HFFc6 (cell line): Measurements from ENCODE around the gene ZIC4. TPM values are rescaled to one million over a fixed set of nuclear protein-coding genes. Genes with fewer than 3 reads are reported as not detected.

ENCODE experiments used
- DNase-seq: peaks from one replicate; pipeline ENCODE4 v3.0.0-alpha.2; 2018
- H3K27ac Mint-ChIP-seq: 2 replicates; pipeline ENCODE4 v1.8.0; 2020; ENCODE audit warnings: mild to moderate bottlenecking, mixed read lengths
- H3K27me3 Mint-ChIP-seq: 2 replicates; pipeline ENCODE4 v1.8.0; 2021; ENCODE audit warnings: mild to moderate bottlenecking, moderate library complexity, mixed read lengths; ENCODE audit not compliant: insufficient read depth
- H3K36me3 Mint-ChIP-seq: 2 replicates; pipeline ENCODE4 v1.8.0; 2021; ENCODE audit warnings: low read depth, mixed read lengths
- H3K4me1 Mint-ChIP-seq: 2 replicates; pipeline ENCODE4 v1.8.0; 2020; ENCODE audit warnings: low read depth, mixed read lengths
- H3K4me3 Mint-ChIP-seq: 2 replicates; pipeline ENCODE4 v1.8.0; 2020; ENCODE audit warnings: mild to moderate bottlenecking, moderate library complexity, mixed read lengths
- H3K9me3 Mint-ChIP-seq: 2 replicates; pipeline ENCODE4 v1.8.0; 2020; ENCODE audit warnings: mild to moderate bottlenecking, mixed read lengths
- CTCF ChIP-seq: fragments of 200-600 bp; sonication (generic); IDR thresholded peaks from 2 replicates; pipeline ENCODE4 v1.5.0; 2021; ENCODE audit warnings: antibody characterized with exemption, mild to moderate bottlenecking
- total RNA-seq, 6 experiments: library from RNA; stranded (reverse); fragmentation: NEBNext Ultra II Directional; extraction: Animal tissue kit (Norgen Biotek cat#: 25700); gene quantifications; 2 replicates in 1 of 6; 3 replicates in 5 of 6; pipeline ENCODE4 v1.2.3, GENCODE V29; 2021

The ZIC4 gene
- total RNA-seq, 6 experiments from 2014 or later: 0.28 to 0.58 (median 0.49) TPM

GRCh38 chr3:147413686-147414389 lies 7.5 kb upstream of the ZIC4 start:
- Mint-ChIP-seq H3K4me1 (peaks cover 32% of the 10 kb centered on the region), H3K4me3 (peak overlapping the region; percentile 86), H3K9me3 (peaks cover 7% of the 10 kb centered on the region; the same call in 1 of the 2 replicates), H3K36me3 (peaks cover 7% of the 10 kb centered on the region), H3K27me3 (peaks cover 34% of the 10 kb centered on the region), H3K27ac (no peak overlapping the region)
- no peak for DNase-seq
- TF ChIP-seq CTCF: no peak

DNA sequence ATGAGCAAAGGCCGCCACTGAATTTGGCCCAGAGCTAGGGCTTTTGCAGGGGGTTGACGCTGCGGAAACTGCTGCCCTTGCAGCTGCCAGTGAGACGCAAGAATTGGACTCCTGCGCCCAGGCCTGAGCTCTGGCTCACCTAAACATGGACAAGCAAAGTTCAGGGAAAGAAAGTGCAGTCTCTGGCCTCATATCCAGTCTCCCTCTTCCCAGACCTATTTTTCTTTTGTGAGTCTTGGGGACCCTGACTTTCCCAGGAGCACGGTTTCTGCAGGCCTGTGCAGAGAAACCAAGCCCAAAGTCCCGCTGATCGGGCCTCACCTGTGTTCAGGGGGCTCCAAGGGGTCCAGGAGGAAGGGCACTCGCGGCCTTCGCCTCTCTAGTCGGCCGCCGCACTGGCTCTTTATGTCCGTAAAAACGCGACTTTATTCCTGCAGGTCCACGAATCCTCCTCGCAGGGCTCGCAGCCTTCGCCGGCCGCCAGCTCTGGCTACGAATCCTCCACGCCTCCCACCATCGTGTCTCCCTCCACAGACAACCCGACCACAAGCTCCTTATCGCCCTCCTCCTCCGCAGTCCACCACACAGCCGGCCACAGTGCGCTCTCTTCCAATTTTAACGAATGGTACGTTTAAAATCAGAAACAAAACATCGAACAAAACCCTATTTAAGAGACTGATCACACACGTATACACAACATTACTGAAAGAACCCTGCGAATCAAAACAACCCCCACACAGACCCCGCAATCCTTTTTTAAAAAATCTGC lies 6.8 kb upstream of the ZIC4 start:
- Mint-ChIP-seq H3K27ac (no peak overlapping the region), H3K36me3 (peaks cover 14% of the 10 kb centered on the region), H3K4me1 (peaks cover 35% of the 10 kb centered on the region), H3K4me3 (peak overlapping the region; percentile 86), H3K27me3 (peaks cover 37% of the 10 kb centered on the region), H3K9me3 (peaks cover 14% of the 10 kb centered on the region; the same call in 1 of the 2 replicates)
- DNase-seq: no peak
- TF ChIP-seq CTCF: no peak

GRCh38 chr3:147412261-147412916 lies 6.0 kb upstream of the ZIC4 start:
- H3K27me3 Mint-ChIP-seq: peaks cover 44% of the 10 kb centered on the region
- H3K4me1 Mint-ChIP-seq: peaks cover 43% of the 10 kb centered on the region
- H3K36me3 Mint-ChIP-seq: peaks cover 21% of the 10 kb centered on the region
- no peak for DNase-seq
- no peak overlapping the region for H3K27ac Mint-ChIP-seq
- peaks cover 19% of the 10 kb centered on the region; the same call in 1 of the 2 replicates for H3K9me3 Mint-ChIP-seq
- H3K4me3 Mint-ChIP-seq: peak overlapping the region; percentile 86; the same call in 1 of the 2 replicates
- TF ChIP-seq CTCF: no peak

- Mint-ChIP-seq H3K27me3 (peaks cover 50% of the 10 kb centered on the region), H3K27ac (no peak overlapping the region), H3K9me3 (peaks cover 19% of the 10 kb centered on the region; the same call in 1 of the 2 replicates), H3K36me3 (peaks cover 21% of the 10 kb centered on the region), H3K4me3 (peak overlapping the region; percentile 95), H3K4me1 (peaks cover 48% of the 10 kb centered on the region)
- no peak for TF ChIP-seq CTCF
- DNase-seq: no peak
Observed at GRCh38 chr3:147411815-147412241, 5.5 kb upstream of the ZIC4 start.

DNA sequence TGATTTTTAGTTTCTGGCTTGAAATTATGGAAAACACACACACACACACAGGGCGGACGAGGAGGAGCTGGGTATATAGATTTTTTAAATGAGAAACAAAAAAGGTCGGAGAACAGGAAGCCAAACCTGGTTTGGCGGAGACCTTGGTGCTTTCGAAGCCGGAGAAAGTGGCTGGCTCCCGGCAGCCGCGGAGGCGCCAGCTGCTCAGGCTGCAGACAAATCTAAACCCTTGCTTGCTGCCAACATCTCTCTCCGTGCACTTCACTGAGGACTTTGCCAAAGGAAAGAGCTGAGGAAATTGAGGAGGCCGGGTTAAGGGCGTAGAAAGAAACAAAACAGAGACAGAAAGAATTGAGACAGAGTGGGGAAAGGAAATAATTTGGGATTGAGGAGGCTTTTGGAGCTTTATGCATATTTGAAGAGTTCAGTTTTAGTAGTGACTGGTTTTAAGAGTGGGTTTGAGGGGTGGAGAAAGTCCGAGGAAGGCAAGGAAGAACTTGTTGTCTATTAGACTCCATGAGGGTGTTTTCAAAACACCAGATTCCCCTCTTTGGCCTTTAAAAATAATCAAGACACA lies 5.0 kb upstream of the ZIC4 start:
- peaks cover 53% of the 10 kb centered on the region for H3K4me1 Mint-ChIP-seq
- peaks cover 55% of the 10 kb centered on the region for H3K27me3 Mint-ChIP-seq
- no peak for TF ChIP-seq CTCF
- peak; percentile 22 for DNase-seq
- peak overlapping the region; percentile 0; the same call in 1 of the 2 replicates for H3K27ac Mint-ChIP-seq
- peaks cover 21% of the 10 kb centered on the region for H3K36me3 Mint-ChIP-seq
- H3K9me3 Mint-ChIP-seq: peaks cover 19% of the 10 kb centered on the region; the same call in 1 of the 2 replicates
- peak overlapping the region; percentile 95 for H3K4me3 Mint-ChIP-seq
